ENCODE data around the gene MUC20.
"Not testable (repeated sequence)": the region's sequence is repeated elsewhere in the genome, so short reads cannot be mapped to it uniquely, and the experiment has no call there.

Gene MUC20

GRCh38 chr3:195711091-195711812 lies 9.5 kb upstream of the MUC20 start:
- not testable (repeated sequence) for DNase-seq (ENCODE audit: low read depth)

- DNase-seq (ENCODE audit: low read depth), result no peak
Measured at GRCh38 chr3:195711813-195712534, 8.8 kb upstream of the MUC20 start.

DNA sequence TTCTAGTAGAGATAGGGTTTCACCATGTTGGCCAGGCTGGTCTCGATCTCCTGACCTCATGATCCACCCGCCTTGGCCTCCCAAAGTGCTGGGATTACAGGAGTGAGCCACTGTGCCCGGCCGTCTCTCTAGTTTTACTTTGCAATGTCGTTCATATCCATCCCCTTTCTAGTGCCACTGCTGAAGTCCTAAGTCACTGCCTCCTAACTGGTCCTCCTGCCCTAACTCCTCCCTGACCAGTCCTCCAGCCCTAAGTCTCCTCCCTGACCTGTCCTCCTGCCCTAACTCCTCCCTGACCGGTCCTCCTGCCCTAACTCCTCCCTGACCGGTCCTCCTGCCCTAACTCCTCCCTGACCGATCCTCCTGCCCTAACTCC lies 8.3 kb upstream of the MUC20 start:
- DNase-seq (ENCODE audit: low read depth), result not testable (repeated sequence)

- DNase-seq (ENCODE audit: low read depth), result not testable (repeated sequence)
Measured at GRCh38 chr3:195713150-195713549, 7.6 kb upstream of the MUC20 start.

DNA sequence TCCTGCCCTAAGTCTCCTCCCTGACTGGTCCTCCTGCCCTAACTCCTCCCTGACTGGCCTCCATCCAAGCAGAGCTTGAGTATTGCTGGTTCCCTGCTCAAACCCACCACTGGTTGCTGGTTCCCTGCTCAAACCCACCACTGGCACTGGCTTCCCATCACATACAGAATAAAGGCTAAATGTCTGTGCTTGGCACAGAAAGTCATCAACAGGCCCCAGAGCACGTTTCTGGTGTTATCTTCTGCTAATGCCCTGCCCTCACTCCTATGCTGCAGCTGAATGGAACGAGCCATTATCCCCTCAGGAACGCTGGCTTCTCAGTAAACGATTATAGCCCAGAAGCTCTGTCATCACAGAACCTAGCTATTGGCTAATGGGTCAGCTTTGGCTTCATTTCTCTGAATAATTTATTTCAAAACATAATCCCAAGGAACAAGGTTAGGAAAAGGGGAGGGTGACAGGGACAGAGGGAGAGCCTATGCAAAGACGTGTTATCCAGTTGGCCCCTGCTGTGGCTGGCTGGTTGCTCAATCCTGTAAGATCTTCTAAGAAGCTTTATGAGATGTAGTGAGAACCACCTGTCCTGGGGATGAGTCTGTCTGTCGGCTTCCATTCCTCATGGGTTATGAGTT lies 6.3 kb upstream of the MUC20 start:
- no peak for DNase-seq (ENCODE audit: low read depth)

- no peak for DNase-seq (ENCODE audit: low read depth)
Measured at GRCh38 chr3:195715134-195715533, 5.6 kb upstream of the MUC20 start.

- DNase-seq (ENCODE audit: low read depth), result no peak
Measured at GRCh38 chr3:195715583-195716266, 5.1 kb upstream of the MUC20 start.

DNA sequence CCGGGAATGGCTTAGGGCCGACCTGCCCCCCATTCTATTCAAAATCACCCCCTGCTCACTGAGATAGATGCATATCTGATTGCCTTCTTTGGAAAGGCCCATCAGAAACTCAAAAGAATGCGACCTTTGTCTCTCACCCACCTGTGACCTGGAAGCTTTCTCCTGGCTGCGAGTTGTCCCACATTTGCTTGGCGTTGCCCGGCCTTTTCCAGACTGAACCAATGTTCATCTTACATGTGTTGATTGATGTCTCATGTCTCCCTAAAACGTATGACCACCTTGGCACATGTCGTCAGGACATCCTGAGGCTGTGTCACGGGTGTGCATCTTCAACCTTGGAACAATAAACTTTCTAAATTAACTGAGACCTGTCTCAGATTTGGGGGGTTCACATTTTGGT lies 3.4 kb upstream of the MUC20 start:
- DNase-seq (ENCODE audit: low read depth), result no peak

DNA sequence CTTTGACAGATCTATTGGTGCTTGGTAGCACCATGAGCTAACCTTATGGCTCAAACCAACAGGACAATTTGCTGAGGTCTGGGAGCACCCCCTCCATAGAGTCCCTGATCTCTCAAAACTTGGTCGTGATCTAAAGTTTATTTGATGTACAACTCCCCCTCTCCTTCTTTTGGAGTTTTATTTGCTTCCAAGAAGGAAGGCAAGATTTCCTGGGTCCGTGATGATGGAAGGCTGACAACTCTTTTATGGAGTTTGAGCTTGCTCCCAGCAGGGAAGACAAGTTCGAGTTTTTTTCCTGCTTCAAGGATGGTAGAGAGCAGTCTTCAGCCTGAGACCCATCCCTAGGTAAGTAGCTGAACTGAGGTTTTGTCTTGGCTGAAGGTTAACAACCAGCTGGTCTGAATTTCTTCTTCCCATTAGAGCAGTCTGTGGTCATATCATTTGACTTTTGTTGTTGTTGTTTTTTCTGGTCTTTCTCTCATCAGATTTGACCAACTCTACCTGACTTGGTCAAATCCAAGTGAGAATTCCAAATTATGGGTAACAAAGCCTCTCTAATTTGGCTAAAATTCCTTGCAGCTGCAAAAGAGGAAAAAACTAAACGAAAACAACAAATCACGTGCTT lies 2.8 kb upstream of the MUC20 start:
- DNase-seq (ENCODE audit: low read depth), result no peak

GRCh38 chr3:195718477-195718984 lies 2.2 kb upstream of the MUC20 start:
- no peak for DNase-seq (ENCODE audit: low read depth)

DNA sequence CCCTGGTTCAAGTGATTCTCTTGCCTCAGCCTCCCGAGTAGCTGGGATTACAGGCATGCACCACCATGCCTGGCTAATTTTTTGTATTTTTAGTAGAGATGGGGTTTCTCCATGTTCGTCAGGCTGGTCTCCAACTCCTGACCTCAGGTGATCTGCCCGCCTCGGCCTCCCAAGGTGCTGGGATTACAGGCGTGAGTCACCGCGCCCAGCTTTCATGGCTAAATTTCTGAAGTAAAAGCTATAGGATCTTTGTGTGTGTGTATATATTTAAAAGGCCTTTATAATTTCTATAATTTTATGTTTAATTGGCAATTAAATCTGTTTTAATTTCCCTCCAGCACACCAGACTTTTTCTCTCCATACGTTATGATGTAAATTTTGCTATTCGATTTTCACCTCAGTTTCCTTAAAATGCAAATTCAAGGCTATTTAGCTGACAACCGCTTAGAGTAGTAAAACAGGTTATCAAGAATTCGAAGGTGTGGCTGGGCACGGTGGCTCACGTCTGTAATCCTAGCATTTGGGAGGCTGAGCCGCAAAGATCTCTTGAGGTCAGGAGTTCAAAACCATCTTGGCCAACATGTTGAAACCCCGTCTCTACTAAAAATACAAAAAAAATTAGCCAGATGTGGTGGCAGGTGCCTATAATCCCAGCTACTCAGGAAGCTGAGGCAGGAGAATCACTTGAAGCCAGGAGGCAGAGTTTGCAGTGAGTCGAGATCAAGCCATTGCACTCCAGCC lies 1.1 kb upstream of the MUC20 start:
- not testable (repeated sequence) for DNase-seq (ENCODE audit: low read depth)

GRCh38 chr3:195722139-195722995 lies 1.6 kb downstream of the MUC20 start:
- not testable (repeated sequence) for DNase-seq (ENCODE audit: low read depth)

DNA sequence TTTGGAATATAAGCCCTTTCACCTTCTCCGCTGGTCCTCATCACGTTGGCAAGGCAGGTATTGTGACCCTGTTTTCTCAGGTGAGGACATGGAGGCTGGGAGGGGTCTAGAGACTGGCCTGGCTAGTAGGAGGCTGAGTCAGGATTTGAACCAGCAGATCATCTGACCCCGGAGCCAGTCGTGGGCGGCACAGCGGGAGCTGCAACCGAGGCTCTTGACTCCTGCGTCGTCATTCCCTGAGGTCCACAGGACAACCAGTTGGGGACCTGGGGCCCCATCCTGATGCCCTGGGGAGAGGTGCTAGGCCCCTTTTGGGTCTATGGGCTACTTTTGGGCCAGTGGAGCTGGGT lies 2.2 kb downstream of the MUC20 start:
- DNase-seq (ENCODE audit: low read depth), result not testable (repeated sequence)

- not testable (repeated sequence) for DNase-seq (ENCODE audit: low read depth)
Measured at GRCh38 chr3:195724363-195724762, 3.6 kb downstream of the MUC20 start.

DNA sequence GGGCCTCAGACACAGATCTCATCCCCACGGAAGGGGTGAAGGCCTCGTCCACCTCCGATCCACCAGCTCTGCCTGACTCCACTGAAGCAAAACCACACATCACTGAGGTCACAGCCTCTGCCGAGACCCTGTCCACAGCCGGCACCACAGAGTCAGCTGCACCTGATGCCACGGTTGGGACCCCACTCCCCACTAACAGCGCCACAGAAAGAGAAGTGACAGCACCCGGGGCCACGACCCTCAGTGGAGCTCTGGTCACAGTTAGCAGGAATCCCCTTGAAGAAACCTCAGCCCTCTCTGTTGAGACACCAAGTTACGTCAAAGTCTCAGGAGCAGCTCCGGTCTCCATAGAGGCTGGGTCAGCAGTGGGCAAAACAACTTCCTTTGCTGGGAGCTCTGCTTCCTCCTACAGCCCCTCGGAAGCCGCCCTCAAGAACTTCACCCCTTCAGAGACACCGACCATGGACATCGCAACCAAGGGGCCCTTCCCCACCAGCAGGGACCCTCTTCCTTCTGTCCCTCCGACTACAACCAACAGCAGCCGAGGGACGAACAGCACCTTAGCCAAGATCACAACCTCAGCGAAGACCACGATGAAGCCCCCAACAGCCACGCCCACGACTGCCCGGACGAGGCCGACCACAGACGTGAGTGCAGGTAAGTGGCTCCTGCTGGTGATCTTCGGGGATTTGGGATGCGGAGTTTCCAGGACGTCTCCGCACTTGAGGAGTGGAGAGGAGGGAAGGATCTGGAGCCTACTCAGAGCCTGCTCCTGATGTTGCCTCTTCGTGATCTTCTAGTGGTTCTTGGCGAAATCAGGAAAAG lies 5.3 kb downstream of the MUC20 start:
- not testable (repeated sequence) for DNase-seq (ENCODE audit: low read depth)

DNA sequence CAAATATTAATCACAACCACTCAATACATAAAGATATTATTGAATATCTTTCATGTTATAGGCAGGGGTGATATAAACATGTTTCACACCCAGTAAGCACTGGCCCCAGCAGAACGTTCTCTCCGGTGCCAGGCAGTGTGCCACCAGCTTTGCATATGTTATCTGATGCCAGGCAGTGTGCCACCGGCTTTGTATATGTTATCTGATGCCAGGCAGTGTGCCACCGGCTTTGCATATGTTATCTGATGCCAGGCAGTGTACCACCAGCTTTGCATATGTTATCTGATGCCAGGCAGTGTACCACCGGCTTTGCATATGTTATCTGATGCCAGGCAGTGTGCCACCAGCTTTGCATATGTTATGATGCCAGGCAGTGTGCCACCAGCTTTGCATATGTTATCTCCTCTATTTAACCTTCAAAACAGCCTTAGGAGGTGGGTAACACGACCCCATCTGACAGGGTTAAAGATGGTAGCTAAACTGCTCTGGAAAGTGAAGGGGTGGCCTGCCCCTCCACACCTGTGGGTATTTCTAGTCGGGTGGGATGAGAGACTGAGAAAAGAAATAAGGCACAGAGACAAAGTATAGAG lies 6.9 kb downstream of the MUC20 start:
- no peak for DNase-seq (ENCODE audit: low read depth)

DNA sequence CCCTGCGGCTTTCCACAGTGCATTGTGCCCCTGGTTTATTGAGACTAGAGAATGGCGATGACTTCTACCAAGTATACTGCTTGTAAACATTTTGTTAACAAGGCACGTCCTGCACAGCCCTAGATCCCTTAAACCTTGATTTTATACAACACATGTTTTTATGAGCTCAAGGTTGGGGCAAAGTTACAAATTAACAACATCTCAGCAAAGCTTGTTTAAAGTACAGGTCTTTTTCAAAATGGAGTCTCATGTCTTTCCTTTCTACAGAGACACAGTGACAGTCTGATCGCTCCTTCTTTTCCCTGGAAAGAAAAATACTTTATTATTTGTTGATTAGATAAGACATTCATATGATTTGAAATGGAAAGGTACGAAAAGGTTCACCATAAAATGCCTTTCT lies 8.0 kb downstream of the MUC20 start:
- not testable (repeated sequence) for DNase-seq (ENCODE audit: low read depth)

- no peak for DNase-seq (ENCODE audit: low read depth)
Measured at GRCh38 chr3:195729476-195730251, 8.9 kb downstream of the MUC20 start.

Measured in fibroblast of gingiva (primary cell).